ENCODE data around the gene PIGM.

PIGM gene

GRCh38 chr1:160031365-160032164 is at the start of gene PIGM:
Gene PIGM (minus strand): TSS chr1:160031990. CDS start chr1:160031739, 251 bp downstream.
- peak; percentile 91 for DNase-seq (ENCODE audit: low read depth, low spot score)

- no peak for DNase-seq (ENCODE audit: low read depth, low spot score)
Observed at GRCh38 chr1:160081261-160081936, 49.6 kb upstream of the PIGM start, which contains the start of gene KCNJ9. Gene KCNJ9 (plus strand): TSS chr1:160081538. CDS start chr1:160084031, 2,493 bp downstream.

GRCh38 chr1:160080381-160081100 is 48.8 kb upstream of the PIGM start:
- no peak for DNase-seq (ENCODE audit: low read depth, low spot score)

- DNase-seq (ENCODE audit: low read depth, low spot score): no peak
Observed at GRCh38 chr1:160079448-160079847, 47.7 kb upstream of the PIGM start.

GRCh38 chr1:160078512-160079195 is 46.9 kb upstream of the PIGM start:
- DNase-seq (ENCODE audit: low read depth, low spot score): no peak

GRCh38 chr1:160077486-160077885 is 45.7 kb upstream of the PIGM start:
- DNase-seq (ENCODE audit: low read depth, low spot score): no peak

- no peak for DNase-seq (ENCODE audit: low read depth, low spot score)
Observed at GRCh38 chr1:160076295-160076694, 44.5 kb upstream of the PIGM start.

GRCh38 chr1:160075836-160076235 is 44.0 kb upstream of the PIGM start:
- no peak for DNase-seq (ENCODE audit: low read depth, low spot score)

- no peak for DNase-seq (ENCODE audit: low read depth, low spot score)
Observed at GRCh38 chr1:160074865-160075264, 43.1 kb upstream of the PIGM start.

- no peak for DNase-seq (ENCODE audit: low read depth, low spot score)
Observed at GRCh38 chr1:160071289-160071688, 39.5 kb upstream of the PIGM start.

GRCh38 chr1:160070243-160071163 is 38.7 kb upstream of the PIGM start:
- peak; percentile 71 for DNase-seq (ENCODE audit: low read depth, low spot score)

GRCh38 chr1:160069460-160070231 is 37.9 kb upstream of the PIGM start, which contains the start of gene KCNJ10:
Gene KCNJ10 (minus strand): TSS chr1:160070160. CDS start chr1:160042532, 27,628 bp downstream.
- no peak for DNase-seq (ENCODE audit: low read depth, low spot score)

- DNase-seq (ENCODE audit: low read depth, low spot score): no peak
Observed at GRCh38 chr1:160068225-160068624, 36.4 kb upstream of the PIGM start.

- DNase-seq (ENCODE audit: low read depth, low spot score): no peak
Observed at GRCh38 chr1:160066829-160067745, 35.3 kb upstream of the PIGM start.

GRCh38 chr1:160064746-160065145 is 33.0 kb upstream of the PIGM start:
- no peak for DNase-seq (ENCODE audit: low read depth, low spot score)

GRCh38 chr1:160064164-160064563 is 32.4 kb upstream of the PIGM start:
- no peak for DNase-seq (ENCODE audit: low read depth, low spot score)

- no peak for DNase-seq (ENCODE audit: low read depth, low spot score)
Observed at GRCh38 chr1:160063176-160063575, 31.4 kb upstream of the PIGM start.

GRCh38 chr1:160062230-160062532 is 30.4 kb upstream of the PIGM start:
- no peak for DNase-seq (ENCODE audit: low read depth, low spot score)
